ENCODE data around the gene CD38. TPM values are rescaled to one million over a fixed set of nuclear protein-coding genes. Genes with fewer than 3 reads are reported as not detected.

CD38 gene
- total and polyA plus RNA-seq, 3 donors from 2014 or later, result 0.68 to 2.2 (median 1.0) TPM

DNA sequence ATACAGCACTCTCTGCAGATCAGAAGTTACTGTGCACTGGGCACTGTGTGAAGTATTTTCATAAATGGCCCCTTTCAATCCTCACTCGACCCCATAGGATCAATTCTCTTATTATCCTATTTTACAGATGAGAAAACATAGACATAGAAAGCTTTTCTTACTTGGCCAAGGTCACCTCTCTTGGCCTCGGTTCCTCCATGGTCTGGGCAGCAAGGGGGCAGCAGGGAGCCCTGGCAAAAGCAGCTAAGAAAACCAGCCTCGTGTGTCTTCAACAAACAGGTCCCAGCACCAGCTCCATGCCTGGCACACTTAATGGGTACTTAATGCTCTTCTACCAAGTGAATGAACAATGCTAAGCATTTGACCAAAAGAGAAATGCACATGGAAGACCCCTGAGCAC is 40.9 kb upstream of the CD38 start:
- 67 to 72% methylated on average over 3 of the region's 3 CpGs for WGBS, 2 donors
- Histone ChIP-seq H3K9me3 (no peaks in the 10 kb centered on the region), H3K4me1 (no peaks in the 10 kb centered on the region), H3K27me3 (no peaks in the 10 kb centered on the region), H3K36me3 (ENCODE audit: low read depth, missing control alignments) (no peaks in the 10 kb centered on the region), H3K4me3 (no peak overlapping the region), H3K27ac (no peak overlapping the region)
- no peak for DNase-seq
- intact Hi-C loops (cut with DNase I; ENCODE audit: low total_unique reads), result no loop called here
- no peak for TF ChIP-seq CTCF (IDR thresholded peaks at IDR 0.05)
- TF ChIP-seq POLR2A (IDR thresholded peaks at IDR 0.05), result no peak

DNA sequence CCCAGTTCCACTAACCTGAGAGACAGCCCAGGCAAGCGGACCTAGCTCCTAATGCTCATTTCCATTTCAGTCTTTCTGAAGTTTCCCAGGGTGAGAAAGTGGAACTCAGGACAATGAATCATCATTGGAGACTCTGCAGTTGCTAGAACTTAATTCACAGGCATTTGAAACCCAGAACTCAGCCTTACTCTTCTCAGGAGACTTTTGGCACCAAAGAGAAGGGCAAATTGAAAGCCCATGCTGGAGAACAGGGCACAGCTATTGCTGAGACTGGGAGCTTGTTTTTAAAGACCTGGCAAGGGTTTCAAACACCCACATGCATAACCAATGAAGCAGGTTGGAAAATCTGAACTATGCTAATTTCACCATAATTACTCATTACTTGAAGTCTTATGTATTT is 39.3 kb upstream of the CD38 start:
- Histone ChIP-seq H3K4me3 (no peak overlapping the region), H3K9me3 (no peaks in the 10 kb centered on the region), H3K4me1 (no peaks in the 10 kb centered on the region), H3K27me3 (no peaks in the 10 kb centered on the region), H3K27ac (no peak overlapping the region), H3K36me3 (ENCODE audit: low read depth, missing control alignments) (no peaks in the 10 kb centered on the region)
- TF ChIP-seq CTCF (IDR thresholded peaks at IDR 0.05) (no peak), POLR2A (IDR thresholded peaks at IDR 0.05) (no peak)
- 87 to 97% methylated on average over 1 of the region's 1 CpG for WGBS, 2 donors
- no peak for DNase-seq
- intact Hi-C loops (cut with DNase I; ENCODE audit: low total_unique reads), result no loop called here

DNA sequence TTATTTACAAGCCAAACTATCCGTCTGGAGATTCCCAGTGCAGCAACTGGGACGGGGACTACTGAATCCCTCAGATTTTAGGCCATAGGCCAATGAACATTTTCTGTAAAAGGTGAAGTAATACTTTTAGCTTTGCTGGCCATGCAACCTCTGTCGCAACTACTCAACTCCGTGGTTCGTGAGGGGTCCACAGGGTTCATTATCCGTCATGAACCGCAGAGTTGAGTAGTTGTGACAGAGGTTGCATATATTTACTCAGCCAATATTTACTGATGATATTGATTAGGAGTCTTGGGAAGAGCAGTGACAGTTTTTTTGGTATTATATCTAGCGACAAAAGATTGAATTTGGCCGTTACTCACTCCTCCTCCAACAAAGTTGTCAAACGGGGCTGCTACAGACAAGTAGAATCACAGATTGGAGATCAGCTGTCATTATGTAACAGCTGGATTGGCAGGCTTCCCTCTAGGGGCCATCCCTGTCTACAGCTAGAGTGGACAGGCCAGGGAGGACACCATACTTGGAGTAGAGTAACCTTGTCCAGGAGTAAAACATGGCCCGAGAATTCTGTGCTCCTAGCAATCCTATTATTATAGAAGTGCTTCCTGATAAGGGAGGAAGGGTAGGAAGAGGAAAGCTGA is 37.2 kb upstream of the CD38 start:
- intact Hi-C loops (cut with DNase I; ENCODE audit: low total_unique reads), result no loop called here
- Histone ChIP-seq H3K36me3 (ENCODE audit: low read depth, missing control alignments) (no peaks in the 10 kb centered on the region), H3K4me1 (no peaks in the 10 kb centered on the region), H3K9me3 (no peaks in the 10 kb centered on the region), H3K27ac (no peak overlapping the region), H3K4me3 (no peak overlapping the region), H3K27me3 (no peaks in the 10 kb centered on the region)
- TF ChIP-seq POLR2A (IDR thresholded peaks at IDR 0.05) (no peak), CTCF (IDR thresholded peaks at IDR 0.05) (no peak)
- DNase-seq, result no peak
- 87 to 90% methylated on average over 11 of the region's 11 CpGs for WGBS, 2 donors

GRCh38 chr4:15742083-15742582 is 36.0 kb upstream of the CD38 start:
- Histone ChIP-seq H3K36me3 (ENCODE audit: low read depth, missing control alignments) (no peaks in the 10 kb centered on the region), H3K4me1 (no peaks in the 10 kb centered on the region), H3K4me3 (no peak overlapping the region), H3K27me3 (no peaks in the 10 kb centered on the region), H3K27ac (no peak overlapping the region), H3K9me3 (no peaks in the 10 kb centered on the region)
- DNase-seq, result no peak
- TF ChIP-seq CTCF (IDR thresholded peaks at IDR 0.05) (no peak), POLR2A (IDR thresholded peaks at IDR 0.05) (no peak)
- WGBS, 2 donors, result 69 to 82% methylated on average over 1 of the region's 1 CpG
- intact Hi-C loops (cut with DNase I; ENCODE audit: low total_unique reads), result no loop called here

- Histone ChIP-seq H3K36me3 (ENCODE audit: low read depth, missing control alignments) (no peaks in the 10 kb centered on the region), H3K27ac (no peak overlapping the region), H3K4me3 (no peak overlapping the region), H3K4me1 (no peaks in the 10 kb centered on the region), H3K9me3 (no peaks in the 10 kb centered on the region), H3K27me3 (no peaks in the 10 kb centered on the region)
- TF ChIP-seq POLR2A (IDR thresholded peaks at IDR 0.05) (no peak), CTCF (IDR thresholded peaks at IDR 0.05) (no peak)
- no peak for DNase-seq
- intact Hi-C loops (cut with DNase I; ENCODE audit: low total_unique reads), result no loop called here
- WGBS, 2 donors, result 68 to 74% methylated on average over 1 of the region's 1 CpG
Measured at GRCh38 chr4:15742637-15743036, 35.5 kb upstream of the CD38 start.
